ENCODE measurements around the gene PDCD4. TPM values are rescaled to one million over a fixed set of nuclear protein-coding genes. Genes with fewer than 3 reads are reported as not detected.

The PDCD4 gene
- total and polyA plus RNA-seq, 2 of the 13 experiments (the other 11 are each of a cell fraction or from before 2014, with no cell fraction given), result 22.8 to 56.2 TPM

GRCh38 chr10:110843796-110844616 is 27.7 kb upstream of the PDCD4 start (continued):
- no peak for TF ChIP-seq HNF1A (IDR thresholded peaks at IDR 0.05; ENCODE audit: low read depth)
- TF ChIP-seq HNF1A (CRISPR knock-in tag; IDR thresholded peaks at IDR 0.05; ENCODE audit: borderline replicate concordance), result peak; percentile 70
- no peak for TF ChIP-seq KLF12 (CRISPR knock-in tag; IDR thresholded peaks at IDR 0.05; ENCODE audit: borderline replicate concordance)
- TF ChIP-seq MLX (CRISPR knock-in tag; IDR thresholded peaks at IDR 0.05), result peak; percentile 41; the same call in 1 of the 2 replicates
- no peak for TF ChIP-seq ZNF234 (CRISPR knock-in tag; conservative IDR thresholded peaks at IDR 0.05)

- Histone ChIP-seq H3K4me2 (ENCODE audit: low read depth, low read length) (peak overlapping the region; percentile 72), H3K27ac (ENCODE audit: extremely low read length, insufficient read depth, low read length) (peak overlapping the region; percentile 68), H3K9me3 (ENCODE audit: low read length) (no peaks in the 10 kb centered on the region), H3K9ac (ENCODE audit: insufficient read depth, low read depth, low read length) (peak overlapping the region; percentile 24; the same call in 1 of the 2 replicates), H3K27me3 (ENCODE audit: control insufficient read depth in 1 of 2, insufficient read depth in 2 of 2, low read length in 2 of 2) (no peaks in the 10 kb centered on the region), H2AFZ (ENCODE audit: low read length) (no peak overlapping the region), H3K79me2 (ENCODE audit: insufficient read depth, low read length) (no peaks in the 10 kb centered on the region), H3K36me3 (replicated peaks in 1 of 2; ENCODE audit: control insufficient read depth in 1 of 2, insufficient read depth in 2 of 2, low read length in 2 of 2) (no peaks in the 10 kb centered on the region), H3K4me1 (ENCODE audit: insufficient read depth, low read length) (peaks cover 82% of the 10 kb centered on the region), H3K4me3 (replicated peaks in 1 of 3; ENCODE audit: insufficient read depth in 1 of 3, low read depth in 2 of 3, low read length in 3 of 3) (peak overlapping the region in 1 of 3 experiments; percentile 44; a peak in 2 of 6 replicates), H4K20me1 (ENCODE audit: insufficient read depth, low read length) (no peaks in the 10 kb centered on the region)
- no TSS peak for BruUV-seq (replicated peaks)
- 32% methylated on average over 4 of the region's 4 CpGs for WGBS (ENCODE audit: low lambda C conversion rate)
- CTCF ChIA-PET (ENCODE audit: low intra/inter-chr PET ratio, low total read pairs), result no interaction called here
- intact Hi-C loops (cut with micrococcal nuclease; ENCODE audit: unreplicated experiment), result no loop called here
- in situ Hi-C loops (cut with HindIII; ENCODE audit: extremely low pct_ligation_motif_present, low pct_unique_long_range_greater_than_20kb), result no loop called here
- no peak for ATAC-seq
- POLR2A ChIA-PET, result interaction anchor here (1.2 to 4.6 kb wide), 6 partner anchors 14 to 74 kb away, joined by 3 to 44 read pairs (median 10); partner anchors contain the start of genes BBIP1, PDCD4 and SHOC2
- DNase-seq (ENCODE audit: low spot score), result no peak
- TF ChIP-seq GFI1 (CRISPR knock-in tag; IDR thresholded peaks at IDR 0.05; ENCODE audit: borderline replicate concordance), result 0 out of 2 replicates have a peak, but pooled peaks have one; percentile 8
- TF ChIP-seq ZGPAT (CRISPR knock-in tag; IDR thresholded peaks at IDR 0.05), result no peak
- no peak for FAIRE-seq
These were observed 27.2 kb upstream of the PDCD4 start for GRCh38 chr10:110844617-110844881.
